K562 (cell line): Measurements from ENCODE around the gene FYB1. TPM values are rescaled to one million over a fixed set of nuclear protein-coding genes. Genes with fewer than 3 reads are reported as not detected.

Experiments
- CBX1 ChIP-seq: sonication (generic); IDR thresholded peaks from 2 replicates; pipeline ENCODE4 v1.6.1; 2016; ENCODE audit warnings: antibody characterized with exemption, low read depth, mild to moderate bottlenecking
- CBX3 ChIP-seq, 2 experiments: IDR thresholded peaks; 1 replicate in 1 of 2; 2 replicates in 1 of 2; pipeline ENCODE4 v1.6.1; 2012; ENCODE audit warnings: inconsistent platforms in 2 of 2, low read length in 2 of 2, borderline replicate concordance in 1 of 2, control low read depth in 1 of 2
- FUS ChIP-seq: fragments of 200-400 bp; formaldehyde crosslinking; optimal IDR thresholded peaks from 2 replicates; pipeline ENCODE3; 2017; ENCODE audit warnings: low read depth, low read length
- ID3 ChIP-seq, 2 experiments: fragments of 250-450 bp in 1 of 2; fragments of 450-650 bp in 1 of 2; sonication (Bioruptor Pico) in 1 of 2; IDR thresholded peaks; 2 replicates each; pipeline versions ENCODE4 v1.6.1 to v1.8.0; 2016 to 2021; ENCODE audit warnings: mild to moderate bottlenecking in 2 of 2, moderate library complexity in 2 of 2, missing compliant biosample characterization in 1 of 2, missing genetic modification characterization in 1 of 2
- IRF2 ChIP-seq: sonication (generic); formaldehyde crosslinking; IDR thresholded peaks from 2 replicates; pipeline ENCODE4 v1.8.1; 2022; ENCODE audit warnings: mild to moderate bottlenecking, missing genetic modification reagents
- KDM1A ChIP-seq, 2 experiments: fragments of 450-650 bp; IDR thresholded peaks; 2 replicates each; pipeline ENCODE4 v1.6.1; 2016; ENCODE audit warnings: mild to moderate bottlenecking in 2 of 2
- KHSRP ChIP-seq: fragments of 450-650 bp; IDR thresholded peaks from 2 replicates; pipeline ENCODE4 v1.6.1; 2017
- L3MBTL2 ChIP-seq: fragments of 450-650 bp; IDR thresholded peaks from 2 replicates; pipeline ENCODE4 v1.6.1; 2016; ENCODE audit warnings: mild to moderate bottlenecking, moderate library complexity
- LCOR ChIP-seq: sonication (generic); formaldehyde crosslinking; IDR thresholded peaks from 2 replicates; pipeline ENCODE4 v1.8.0; 2022; ENCODE audit warnings: mild to moderate bottlenecking, missing genetic modification reagents
- MBD2 ChIP-seq: sonication (generic); IDR thresholded peaks from 2 replicates; pipeline ENCODE4 v1.6.1; 2016; ENCODE audit warnings: low read depth, borderline replicate concordance
- MEF2A ChIP-seq: IDR thresholded peaks from 2 replicates; pipeline ENCODE4 v1.6.1; 2011; ENCODE audit warnings: low read depth, mild to moderate bottlenecking, low read length, moderate library complexity; ENCODE audit not compliant: control insufficient read depth
- PML ChIP-seq: IDR thresholded peaks from 2 replicates; pipeline ENCODE4 v1.6.1; 2012; ENCODE audit warnings: low read length, inconsistent platforms
- POU5F1 ChIP-seq: fragments of 150-350 bp; IDR thresholded peaks from 2 replicates; pipeline ENCODE4 v1.6.1; 2014; ENCODE audit warnings: borderline replicate concordance, low read length, low read depth, mild to moderate bottlenecking; ENCODE audit not compliant: partially characterized antibody
- RAD21 ChIP-seq, 2 experiments: fragments of 250-450 bp in 1 of 2; fragments of 450-650 bp in 1 of 2; sonication (Bioruptor Pico) in 1 of 2; formaldehyde crosslinking in 1 of 2; IDR thresholded peaks in 1 of 2; conservative IDR thresholded peaks in 1 of 2; 2 replicates each; pipeline versions ENCODE4 v1.4.0 to v1.8.0; 2020 to 2022; ENCODE audit warnings: mild to moderate bottlenecking in 2 of 2, moderate library complexity in 1 of 2
- RBFOX2 ChIP-seq: fragments of 200-400 bp; formaldehyde crosslinking; IDR thresholded peaks from 2 replicates; pipeline ENCODE4 v1.6.1; 2017; ENCODE audit warnings: low read depth, mild to moderate bottlenecking, low read length, moderate library complexity
- STAT5A ChIP-seq: IDR thresholded peaks from 2 replicates; pipeline ENCODE4 v1.6.1; 2012; ENCODE audit warnings: low read length, inconsistent platforms, borderline replicate concordance
- TAL1 ChIP-seq: fragments of 450-650 bp; IDR thresholded peaks from 2 replicates; pipeline ENCODE4 v1.6.1; 2016; ENCODE audit warnings: mild to moderate bottlenecking
- TCF7 ChIP-seq: sonication (generic); IDR thresholded peaks from 2 replicates; pipeline ENCODE4 v1.6.1; 2016; ENCODE audit warnings: antibody characterized with exemption, borderline replicate concordance
- YBX1 ChIP-seq: fragments of 450-650 bp; IDR thresholded peaks from 2 replicates; pipeline ENCODE4 v1.7.1; 2016; ENCODE audit warnings: mild to moderate bottlenecking
- ZNF174 ChIP-seq: fragments of 250-450 bp; sonication (Bioruptor Pico); IDR thresholded peaks from 2 replicates; pipeline ENCODE4 v1.4.0; 2020; ENCODE audit warnings: mild to moderate bottlenecking
- ZNF311 ChIP-seq: fragments of 250-450 bp; sonication (Bioruptor Pico); IDR thresholded peaks from 2 replicates; pipeline ENCODE4 v1.4.0; 2020; ENCODE audit warnings: mild to moderate bottlenecking, moderate library complexity
- ZNF561 ChIP-seq: fragments of 450-650 bp; formaldehyde crosslinking; conservative IDR thresholded peaks from 2 replicates; pipeline ENCODE4 v1.4.0; 2020; ENCODE audit warnings: mild to moderate bottlenecking, moderate library complexity
- ZNF592 ChIP-seq: fragments of 450-650 bp; IDR thresholded peaks from 2 replicates; pipeline ENCODE4 v1.6.1; 2017; ENCODE audit warnings: antibody characterized with exemption, mild to moderate bottlenecking
- polyA plus RNA-seq, 8 experiments: library from polyadenylated mRNA; depleted of rRNA in 4 of 8; stranded (reverse) in 5 of 8; unstranded in 3 of 8; fragments of >200 nt; fragmentation: Nextera tagmentation in 2 of 8; fragmentation: Illumina TruSeq in 1 of 8; extraction: Ambion mirVana in 2 of 8; extraction: Trizol in 1 of 8; gene quantifications; 2 replicates each; pipeline versions ENCODE4 v1.2.1 to v1.2.3, GENCODE V29; 2011 to 2014; ENCODE audit warnings: inconsistent platforms in 1 of 8, missing spikeins in 1 of 8
- total RNA-seq, 7 experiments: library from RNA; depleted of rRNA in 6 of 7; stranded (reverse); fragments of >200 nt in 6 of 7; fragmentation: Illumina TruSeq in 2 of 7; extraction: Trizol in 2 of 7; gene quantifications; 2 replicates each; pipeline versions ENCODE4 v1.2.1 to v1.2.3, GENCODE V29; 2011 to 2021; ENCODE audit warnings: low replicate concordance in 1 of 7
- TF ChIP-seq, protein P1 (sequence below): fragments of 450-650 bp; formaldehyde crosslinking; IDR thresholded peaks from 2 replicates; pipeline ENCODE4 v1.4.0; 2020; ENCODE audit warnings: mild to moderate bottlenecking

Gene FYB1
- total and polyA plus RNA-seq, 9 of the 15 experiments (the other 6 are each of a cell fraction or from before 2014, with no cell fraction given): 4.7 to 31.5 (median 9.7) TPM

DNA sequence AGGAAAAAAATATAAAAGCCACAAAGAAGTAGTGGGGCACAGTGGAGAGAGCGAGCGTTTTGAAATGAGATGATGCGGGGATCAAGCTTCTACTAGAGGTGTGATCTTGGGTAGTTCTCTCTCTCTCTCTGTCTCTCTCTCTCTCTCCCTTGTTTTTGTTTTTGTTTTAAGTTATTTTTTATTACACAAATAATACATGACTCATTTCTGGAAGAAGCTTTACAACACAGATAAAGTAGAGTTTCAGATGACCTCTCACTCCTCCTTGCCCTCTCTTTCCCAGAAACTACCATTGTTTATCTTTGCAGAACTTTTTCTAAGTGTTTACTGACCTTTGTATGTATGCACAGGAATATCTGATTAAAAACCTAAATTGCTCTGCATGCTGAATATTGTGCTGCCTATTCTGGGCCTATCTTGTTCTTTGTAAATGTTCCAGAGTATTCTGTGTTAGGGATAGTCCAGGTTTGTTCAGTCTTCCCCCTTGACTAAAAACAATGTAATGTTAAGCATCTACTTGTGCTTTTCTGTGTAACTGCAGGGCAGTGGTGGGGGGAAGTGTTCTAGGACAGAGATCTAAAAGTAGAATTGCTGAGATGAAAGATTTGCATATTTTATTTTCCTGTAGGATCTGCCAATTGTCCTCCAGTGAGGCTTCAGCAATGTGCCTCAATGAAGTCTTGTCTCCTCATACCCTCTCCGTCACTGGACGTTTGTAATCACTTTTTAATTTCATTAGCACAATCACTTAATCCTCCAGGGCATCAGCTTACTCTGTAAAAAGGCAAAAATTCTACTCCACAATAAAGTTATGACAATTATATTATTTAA lies 52.0 kb downstream of the FYB1 start (continued):
- no peak for TF ChIP-seq IRF2 (CRISPR knock-in tag)
- 0 out of 2 replicates have a peak, but pooled peaks have one; percentile 28 for TF ChIP-seq ZNF174 (CRISPR knock-in tag)
- no peak for TF ChIP-seq YBX1
- no peak for TF ChIP-seq CBX3 (IDR thresholded peaks at IDR 0.05; ENCODE audit: borderline replicate concordance in 1 of 2, low read length in 2 of 2)
- 0 out of 2 replicates have a peak, but pooled peaks have one; percentile 14 for TF ChIP-seq L3MBTL2
- TF ChIP-seq ID3 (CRISPR knock-in tag; IDR thresholded peaks at IDR 0.05): no peak
- peak; percentile 97 for TF ChIP-seq ID3 (tag; IDR thresholded peaks at IDR 0.05)
- TF ChIP-seq TAL1: 0 out of 2 replicates have a peak, but pooled peaks have one; percentile 44
- peak; percentile 77 to 83 for TF ChIP-seq KDM1A (IDR thresholded peaks at IDR 0.05)
- 0 out of 2 replicates have a peak, but pooled peaks have one; percentile 20 for TF ChIP-seq LCOR
- no peak for TF ChIP-seq TCF7
- no peak; a peak in 2 of 4 replicates for TF ChIP-seq RAD21 (CRISPR knock-in tag; conservative IDR thresholded peaks at IDR 0.05 in 1 of 2, IDR thresholded peaks at IDR 0.05 in 1 of 2)
- TF ChIP-seq ZNF311 (CRISPR knock-in tag): peak; percentile 65; the same call in 1 of the 2 replicates
- peak; percentile 75 for TF ChIP-seq STAT5A
- no peak for TF ChIP-seq FUS
- TF ChIP-seq RBFOX2: no peak
- no peak for TF ChIP-seq CBX1
- TF ChIP-seq PML: no peak
- no peak for TF ChIP-seq MBD2
- TF ChIP-seq, protein P1, sequence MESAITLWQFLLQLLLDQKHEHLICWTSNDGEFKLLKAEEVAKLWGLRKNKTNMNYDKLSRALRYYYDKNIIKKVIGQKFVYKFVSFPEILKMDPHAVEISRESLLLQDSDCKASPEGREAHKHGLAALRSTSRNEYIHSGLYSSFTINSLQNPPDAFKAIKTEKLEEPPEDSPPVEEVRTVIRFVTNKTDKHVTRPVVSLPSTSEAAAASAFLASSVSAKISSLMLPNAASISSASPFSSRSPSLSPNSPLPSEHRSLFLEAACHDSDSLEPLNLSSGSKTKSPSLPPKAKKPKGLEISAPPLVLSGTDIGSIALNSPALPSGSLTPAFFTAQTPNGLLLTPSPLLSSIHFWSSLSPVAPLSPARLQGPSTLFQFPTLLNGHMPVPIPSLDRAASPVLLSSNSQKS (CRISPR knock-in tag): no peak
- no peak for TF ChIP-seq POU5F1
- TF ChIP-seq ZNF561: no peak
- peak; percentile 65; the same call in 1 of the 2 replicates for TF ChIP-seq ZNF592
- no peak for TF ChIP-seq KHSRP
- TF ChIP-seq MEF2A: no peak
